ENCODE measurements around the gene HSD3B1.
"Not testable (repeated sequence)": the region's sequence is repeated elsewhere in the genome, so short reads cannot be mapped to it uniquely, and the experiment has no call there.

The HSD3B1 gene

DNA sequence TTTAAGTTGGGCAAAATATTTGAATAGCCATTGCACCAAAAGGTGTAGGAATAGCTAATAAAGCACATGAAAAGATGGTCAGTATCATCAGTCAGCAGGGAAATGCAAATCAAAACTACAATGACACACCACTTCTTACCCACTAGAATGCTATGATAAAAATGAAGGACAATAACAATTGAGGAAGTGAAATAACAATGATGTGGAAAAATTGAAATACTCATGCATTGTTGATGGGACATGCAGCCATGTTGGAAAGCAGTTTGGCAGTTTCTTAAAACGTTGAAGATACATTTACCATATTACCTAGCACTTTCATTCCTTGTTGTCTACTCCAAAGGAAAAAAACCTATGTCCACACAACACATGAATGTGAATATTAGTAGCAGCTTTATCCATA lies 28.4 kb downstream of the HSD3B1 start:
- H3K4me1 Mint-ChIP-seq, result no peaks in the 10 kb centered on the region
- H3K27ac Mint-ChIP-seq, result no peak overlapping the region
- no peak overlapping the region for H3K4me3 Mint-ChIP-seq
- H3K36me3 Mint-ChIP-seq, result no peaks in the 10 kb centered on the region
- no peak for ATAC-seq
- peaks cover 27% of the 10 kb centered on the region for H3K27me3 Mint-ChIP-seq
- peaks cover 3% of the 10 kb centered on the region for H3K9me3 Mint-ChIP-seq

DNA sequence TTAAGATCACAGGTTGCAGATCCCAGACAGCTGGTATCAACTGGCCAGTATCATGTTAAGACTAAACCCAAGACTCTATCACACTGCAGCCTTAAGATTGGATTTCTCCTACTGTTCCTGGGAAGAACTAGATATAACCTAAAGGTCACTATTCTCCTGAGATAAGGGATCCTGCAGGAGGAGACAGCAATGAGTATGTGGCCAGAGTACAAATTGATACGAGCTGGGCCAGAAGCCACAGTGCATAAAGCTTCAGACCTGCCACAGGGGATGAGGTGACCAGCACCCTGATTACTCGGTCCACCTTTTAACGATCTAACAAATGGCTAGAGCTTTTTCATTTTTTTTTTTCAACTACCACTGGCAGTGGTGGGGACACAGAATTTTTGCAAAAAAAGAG lies 31.0 kb downstream of the HSD3B1 start:
- no peak overlapping the region for H3K4me3 Mint-ChIP-seq
- H3K27ac Mint-ChIP-seq, result no peak overlapping the region
- ATAC-seq, result no peak
- peaks cover 29% of the 10 kb centered on the region for H3K27me3 Mint-ChIP-seq
- no peaks in the 10 kb centered on the region for H3K4me1 Mint-ChIP-seq
- H3K36me3 Mint-ChIP-seq, result no peaks in the 10 kb centered on the region
- H3K9me3 Mint-ChIP-seq, result no peaks in the 10 kb centered on the region

DNA sequence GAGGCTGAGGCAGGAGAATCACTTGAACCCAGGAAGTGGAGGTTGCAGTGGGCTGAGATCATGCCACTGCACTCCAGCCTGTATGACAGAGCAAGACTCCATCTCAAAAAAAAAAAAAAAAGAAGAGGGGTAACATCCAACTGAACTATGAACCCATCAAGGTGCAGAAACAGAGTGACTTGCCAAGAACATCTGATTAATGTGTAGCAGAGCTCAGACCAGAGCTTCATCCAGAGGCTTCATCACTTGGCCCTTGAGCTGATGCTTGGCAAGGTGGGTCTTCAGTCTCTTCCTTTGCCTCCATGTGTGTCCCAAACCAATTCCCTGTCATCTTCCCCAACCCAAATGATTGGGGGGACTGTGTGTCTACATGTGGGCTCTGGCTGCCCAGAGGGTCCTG lies 32.6 kb downstream of the HSD3B1 start:
- H3K27me3 Mint-ChIP-seq, result peaks cover 18% of the 10 kb centered on the region
- ATAC-seq, result no peak
- H3K4me3 Mint-ChIP-seq, result no peak overlapping the region
- no peaks in the 10 kb centered on the region for H3K36me3 Mint-ChIP-seq
- no peak overlapping the region for H3K27ac Mint-ChIP-seq
- no peaks in the 10 kb centered on the region for H3K4me1 Mint-ChIP-seq
- no peaks in the 10 kb centered on the region for H3K9me3 Mint-ChIP-seq

DNA sequence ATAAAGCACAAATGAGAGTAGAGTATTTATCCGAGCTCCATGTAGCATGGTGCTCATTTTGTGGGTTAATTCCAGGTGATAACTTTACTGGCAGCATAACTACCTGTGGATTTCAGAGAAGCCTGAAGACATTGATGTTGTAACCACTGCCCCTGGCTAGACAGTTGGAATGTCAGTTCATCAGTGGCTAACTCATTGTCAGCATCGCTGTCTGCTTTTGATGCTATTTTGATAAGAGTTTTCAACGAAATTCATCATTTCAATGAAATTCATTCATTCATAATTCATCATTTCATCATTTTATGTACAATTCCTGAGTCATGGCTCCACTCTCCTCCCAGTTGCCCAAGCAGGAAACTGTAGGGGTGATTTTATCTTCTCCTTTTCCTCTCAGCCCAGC lies 34.4 kb downstream of the HSD3B1 start:
- H3K4me1 Mint-ChIP-seq, result no peaks in the 10 kb centered on the region
- no peak for ATAC-seq
- H3K36me3 Mint-ChIP-seq, result no peaks in the 10 kb centered on the region
- H3K27me3 Mint-ChIP-seq, result peaks cover 18% of the 10 kb centered on the region
- no peak overlapping the region for H3K4me3 Mint-ChIP-seq
- H3K27ac Mint-ChIP-seq, result no peak overlapping the region
- no peaks in the 10 kb centered on the region for H3K9me3 Mint-ChIP-seq

DNA sequence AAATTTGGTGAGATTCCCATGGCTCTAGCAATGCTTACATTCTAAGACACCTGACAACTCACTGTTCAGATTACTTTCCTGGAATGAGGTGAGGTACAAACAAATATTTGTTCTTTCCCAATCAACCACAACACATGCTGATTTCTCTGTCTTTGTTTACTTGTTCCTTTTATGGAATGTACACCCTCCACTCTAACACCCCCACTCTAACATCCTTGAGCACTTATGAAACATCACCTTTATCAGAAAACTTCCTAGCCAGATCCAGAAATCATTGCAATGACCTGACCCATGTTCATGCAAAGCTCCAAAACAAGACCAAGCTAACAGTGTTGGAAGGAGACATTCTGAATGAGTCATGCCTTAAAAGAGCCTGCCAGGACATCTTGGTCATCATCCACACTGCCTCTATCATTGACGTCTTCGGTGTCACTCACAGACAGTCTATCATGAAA lies 35.5 kb downstream of the HSD3B1 start:
- H3K27ac Mint-ChIP-seq, result no peak overlapping the region
- no peaks in the 10 kb centered on the region for H3K36me3 Mint-ChIP-seq
- no peaks in the 10 kb centered on the region for H3K9me3 Mint-ChIP-seq
- peaks cover 18% of the 10 kb centered on the region for H3K27me3 Mint-ChIP-seq
- no peak for ATAC-seq
- no peaks in the 10 kb centered on the region for H3K4me1 Mint-ChIP-seq
- H3K4me3 Mint-ChIP-seq, result no peak overlapping the region

DNA sequence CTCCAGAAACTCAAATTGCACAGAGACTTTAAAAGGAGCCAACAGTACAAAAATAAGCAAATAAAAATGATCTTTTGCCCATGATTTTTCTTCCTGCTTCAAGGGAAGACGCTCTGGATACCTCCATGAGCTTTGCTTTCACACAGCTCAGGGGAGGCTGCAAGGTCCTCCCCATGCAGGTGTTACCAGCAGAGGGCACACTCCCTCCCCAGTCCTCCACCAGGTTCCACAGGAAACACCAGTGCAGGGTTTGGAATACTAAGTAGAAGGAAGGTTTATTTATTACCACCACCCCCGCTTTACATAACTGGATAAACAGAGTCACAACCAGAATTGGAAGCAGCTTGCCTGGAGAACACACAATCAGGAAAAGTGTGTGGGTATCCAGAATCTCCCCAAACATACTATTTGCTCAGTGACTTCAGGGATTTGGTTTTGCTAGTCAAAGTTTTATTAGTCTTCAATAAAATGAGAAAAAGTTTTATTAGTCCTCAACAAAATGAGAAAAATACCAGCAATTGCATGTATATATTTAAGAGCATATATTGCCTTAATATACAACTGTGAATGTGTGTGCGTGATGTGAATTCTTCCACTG lies 37.3 kb downstream of the HSD3B1 start:
- H3K27me3 Mint-ChIP-seq, result peaks cover 11% of the 10 kb centered on the region
- no peak for ATAC-seq
- no peak overlapping the region for H3K27ac Mint-ChIP-seq
- H3K9me3 Mint-ChIP-seq, result no peaks in the 10 kb centered on the region
- no peaks in the 10 kb centered on the region for H3K4me1 Mint-ChIP-seq
- no peaks in the 10 kb centered on the region for H3K36me3 Mint-ChIP-seq
- H3K4me3 Mint-ChIP-seq, result no peak overlapping the region

DNA sequence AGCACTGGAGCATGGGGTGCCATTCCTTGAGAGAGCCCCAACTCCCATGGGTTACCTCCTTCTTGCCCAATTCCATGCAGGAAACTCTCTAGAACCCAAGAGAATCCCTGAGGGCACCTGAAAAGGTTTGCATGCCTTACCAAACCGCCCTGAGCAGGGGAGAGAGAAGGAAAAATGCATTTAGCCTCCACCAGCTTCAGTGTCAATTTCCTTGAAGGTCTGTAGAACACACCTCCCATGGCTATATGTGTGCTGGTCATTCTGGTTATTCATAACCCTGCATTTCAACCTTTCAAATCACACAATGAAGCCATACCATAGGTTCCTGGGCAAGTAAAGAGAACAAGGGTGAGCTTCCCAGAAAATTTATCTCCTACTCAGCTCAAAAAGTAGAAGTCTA lies 39.6 kb downstream of the HSD3B1 start:
- Mint-ChIP-seq H3K4me3 (no peak overlapping the region), H3K36me3 (no peaks in the 10 kb centered on the region), H3K27me3 (peaks cover 7% of the 10 kb centered on the region), H3K9me3 (no peaks in the 10 kb centered on the region), H3K27ac (no peak overlapping the region), H3K4me1 (no peaks in the 10 kb centered on the region)
- ATAC-seq, result no peak

DNA sequence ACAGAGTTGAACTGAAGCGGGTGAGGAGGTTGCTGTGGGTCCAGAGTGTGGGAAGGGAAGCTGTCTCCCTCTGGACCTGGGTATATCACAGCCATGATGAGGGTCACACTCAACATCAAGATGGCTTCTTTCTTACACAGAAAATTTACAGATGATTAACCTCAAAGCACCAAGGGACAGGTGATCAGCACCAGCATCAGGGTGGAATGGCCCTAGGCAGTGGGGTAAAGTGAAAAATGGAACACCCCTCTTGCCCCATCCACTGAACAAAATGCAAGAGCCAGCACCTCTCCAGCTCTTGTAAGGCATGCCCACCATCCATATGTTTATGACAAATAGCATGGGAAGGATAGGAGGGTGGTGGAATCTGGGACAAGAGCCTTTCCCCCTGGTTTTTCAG lies 40.3 kb downstream of the HSD3B1 start:
- no peak overlapping the region for H3K27ac Mint-ChIP-seq
- no peaks in the 10 kb centered on the region for H3K36me3 Mint-ChIP-seq
- no peak for ATAC-seq
- no peaks in the 10 kb centered on the region for H3K9me3 Mint-ChIP-seq
- no peak overlapping the region for H3K4me3 Mint-ChIP-seq
- no peaks in the 10 kb centered on the region for H3K4me1 Mint-ChIP-seq
- H3K27me3 Mint-ChIP-seq, result peaks cover under 1% of the 10 kb centered on the region

DNA sequence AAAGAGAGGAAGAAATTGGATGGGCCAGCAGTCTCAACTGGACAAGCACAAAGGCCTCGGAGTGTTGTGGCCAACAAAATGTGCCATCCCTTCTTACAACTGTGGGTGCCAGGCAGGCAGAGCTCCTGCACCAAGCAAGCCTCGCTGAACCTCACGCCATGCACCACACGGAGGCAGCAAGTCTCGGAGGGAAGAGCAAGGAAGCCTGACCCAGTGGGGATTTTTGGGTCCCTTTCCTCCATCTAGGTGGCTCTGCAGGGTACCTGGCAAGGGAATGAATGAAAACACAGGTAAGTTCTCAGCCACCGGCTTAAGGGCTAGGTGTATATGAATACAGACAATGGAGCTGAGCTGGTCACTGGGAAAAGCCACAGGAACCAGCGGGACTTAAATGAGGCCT lies 40.8 kb downstream of the HSD3B1 start:
- no peak overlapping the region for H3K4me3 Mint-ChIP-seq
- no peaks in the 10 kb centered on the region for H3K36me3 Mint-ChIP-seq
- no peaks in the 10 kb centered on the region for H3K27me3 Mint-ChIP-seq
- ATAC-seq, result no peak
- H3K27ac Mint-ChIP-seq, result no peak overlapping the region
- H3K9me3 Mint-ChIP-seq, result no peaks in the 10 kb centered on the region
- H3K4me1 Mint-ChIP-seq, result peaks cover 3% of the 10 kb centered on the region

DNA sequence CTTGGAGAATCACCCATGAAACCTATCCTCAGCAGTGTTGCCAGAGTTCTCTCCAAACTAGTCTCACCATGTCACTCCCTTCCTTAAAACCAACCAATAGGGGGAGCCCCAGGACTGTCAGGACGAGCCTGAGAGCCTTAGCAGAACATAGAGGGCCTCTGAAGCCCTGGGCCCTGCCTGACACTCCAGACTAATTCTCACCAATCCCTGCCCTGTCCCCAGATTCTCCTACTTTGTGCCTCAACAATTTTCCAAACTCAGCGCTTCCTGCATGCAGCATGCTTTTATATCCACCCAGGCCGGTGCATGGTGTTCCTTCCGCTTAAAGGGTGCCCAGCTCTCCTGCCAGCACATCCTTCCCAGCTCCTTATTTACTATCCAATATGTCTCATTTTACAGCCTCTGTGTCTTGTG lies 42.7 kb downstream of the HSD3B1 start:
- Mint-ChIP-seq H3K27ac (no peak overlapping the region), H3K27me3 (no peaks in the 10 kb centered on the region), H3K9me3 (no peaks in the 10 kb centered on the region), H3K4me1 (peaks cover 5% of the 10 kb centered on the region), H3K36me3 (no peaks in the 10 kb centered on the region), H3K4me3 (no peak overlapping the region)
- ATAC-seq, result peak; percentile 68

DNA sequence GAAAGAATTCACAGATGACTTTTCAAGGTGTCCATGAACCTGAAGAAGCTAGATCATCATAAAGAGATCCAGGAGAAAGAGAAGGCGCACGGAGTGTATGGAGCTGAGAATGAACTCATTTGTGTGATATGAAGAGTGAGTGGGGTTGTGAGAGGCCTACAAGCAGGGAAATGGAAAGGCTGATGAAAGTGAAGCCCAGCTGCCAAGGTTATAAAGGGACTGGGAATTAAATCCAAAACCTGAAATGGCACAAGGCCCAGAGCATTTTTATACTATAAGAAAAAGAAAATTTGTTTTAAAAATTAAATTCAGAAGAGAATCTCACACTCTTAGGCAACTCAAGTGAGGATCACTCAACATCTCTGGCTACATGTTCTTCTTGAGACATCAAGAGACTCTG lies 43.4 kb downstream of the HSD3B1 start:
- H3K4me3 Mint-ChIP-seq, result no peak overlapping the region
- H3K36me3 Mint-ChIP-seq, result no peaks in the 10 kb centered on the region
- H3K27me3 Mint-ChIP-seq, result no peaks in the 10 kb centered on the region
- no peak for ATAC-seq
- no peak overlapping the region for H3K27ac Mint-ChIP-seq
- H3K9me3 Mint-ChIP-seq, result no peaks in the 10 kb centered on the region
- peaks cover 5% of the 10 kb centered on the region for H3K4me1 Mint-ChIP-seq

DNA sequence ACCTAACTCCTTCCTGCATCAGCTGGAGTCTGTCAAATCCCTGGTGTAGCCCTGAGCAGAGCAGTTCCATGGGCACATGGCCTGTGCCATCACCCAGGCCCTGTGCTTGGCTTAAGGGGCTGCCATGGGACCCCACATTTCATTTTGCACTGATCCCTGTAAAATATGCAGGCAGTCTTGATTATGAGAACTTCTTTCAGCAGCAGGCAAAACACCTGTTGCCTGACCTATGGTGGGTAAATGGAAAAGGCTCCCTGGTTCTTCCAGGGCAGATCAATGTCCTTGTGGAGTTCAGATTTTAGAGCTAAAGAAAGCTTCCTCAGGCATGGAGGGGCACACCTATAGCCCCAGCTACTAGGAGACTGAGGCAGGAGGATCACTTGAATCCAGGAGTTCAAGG lies 44.2 kb downstream of the HSD3B1 start:
- Mint-ChIP-seq H3K36me3 (no peaks in the 10 kb centered on the region), H3K27me3 (no peaks in the 10 kb centered on the region), H3K4me3 (no peak overlapping the region), H3K4me1 (peaks cover 5% of the 10 kb centered on the region), H3K9me3 (no peaks in the 10 kb centered on the region), H3K27ac (no peak overlapping the region)
- no peak for ATAC-seq

DNA sequence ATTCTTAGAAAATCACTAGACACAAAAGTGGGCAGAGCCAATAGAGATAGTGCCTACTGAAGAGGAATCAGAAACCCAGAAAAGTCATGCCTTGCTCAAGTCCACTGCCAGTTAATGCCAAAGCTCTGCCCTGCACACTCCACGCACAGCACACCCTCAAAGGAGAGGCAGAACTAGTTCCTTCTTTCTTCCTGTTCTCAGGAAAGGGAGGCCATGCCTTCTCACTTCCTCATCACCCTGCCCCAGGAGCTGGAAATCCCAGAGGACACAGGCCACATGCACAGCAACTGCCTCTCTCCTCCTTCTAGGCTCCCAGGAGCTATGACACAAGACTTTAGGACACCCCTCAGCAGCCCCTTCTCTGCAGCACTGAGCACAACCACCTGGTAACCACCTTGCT lies 45.6 kb downstream of the HSD3B1 start:
- H3K36me3 Mint-ChIP-seq, H3K27ac Mint-ChIP-seq, ATAC-seq, H3K4me1 Mint-ChIP-seq, H3K9me3 Mint-ChIP-seq, H3K27me3 Mint-ChIP-seq, H3K4me3 Mint-ChIP-seq: not testable (repeated sequence)

DNA sequence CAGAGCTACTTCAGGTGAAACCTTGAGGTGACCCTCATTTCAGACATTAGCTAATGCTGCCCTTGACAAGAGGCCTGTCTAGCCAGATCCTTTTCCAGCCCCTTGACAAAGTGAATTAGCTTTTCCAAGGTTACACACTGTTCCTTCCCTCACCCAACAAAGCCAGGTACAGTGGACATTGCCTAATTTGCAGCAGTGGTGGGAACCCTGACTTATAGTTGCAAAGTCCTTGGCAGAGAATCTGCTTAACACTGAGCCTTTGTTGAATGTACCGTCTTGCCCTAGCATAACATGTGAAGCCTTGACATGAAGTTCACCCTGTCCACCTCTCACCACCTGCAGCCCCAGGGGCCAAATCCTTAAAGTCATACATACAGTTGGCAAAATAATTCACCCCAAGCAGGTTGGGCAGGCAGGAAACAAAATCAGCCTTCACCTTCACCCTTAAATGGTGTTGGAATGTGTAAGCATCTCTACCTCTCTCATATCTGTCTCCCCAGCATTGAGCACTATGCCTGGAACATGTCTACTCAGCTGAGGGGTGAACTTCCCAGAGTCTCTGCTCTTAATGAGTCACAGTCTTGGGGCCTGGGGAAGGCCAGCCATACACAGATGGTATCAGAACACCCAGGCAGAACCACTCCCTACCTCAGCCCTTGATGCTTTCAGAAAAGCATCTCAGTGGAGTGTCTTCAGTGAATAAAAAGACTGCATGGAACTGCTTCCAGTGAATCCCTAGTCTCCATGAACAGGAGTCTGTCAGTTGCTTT lies 46.5 kb downstream of the HSD3B1 start:
- not testable (repeated sequence) for H3K4me3 Mint-ChIP-seq, H3K36me3 Mint-ChIP-seq, ATAC-seq, H3K4me1 Mint-ChIP-seq, H3K27ac Mint-ChIP-seq, H3K27me3 Mint-ChIP-seq, H3K9me3 Mint-ChIP-seq

DNA sequence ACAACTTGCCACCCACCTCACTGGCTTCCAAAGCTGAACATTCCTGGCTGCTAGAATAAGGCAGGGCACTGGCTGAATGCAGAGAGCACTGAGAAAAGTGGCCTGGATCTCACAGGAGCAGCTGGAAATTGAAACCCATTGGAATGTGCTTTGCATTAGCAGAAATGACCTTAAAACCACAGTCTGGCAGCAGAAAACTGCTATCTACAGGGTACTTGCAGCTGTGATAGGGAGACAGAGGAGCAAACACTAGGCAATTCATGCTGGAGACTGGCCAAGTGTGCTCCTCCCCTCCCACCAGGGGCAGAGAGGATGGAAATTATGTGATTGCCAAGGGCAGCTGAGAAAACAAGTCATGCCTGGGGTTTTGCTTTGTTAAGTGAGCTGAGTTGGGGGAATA lies 47.2 kb downstream of the HSD3B1 start:
- Mint-ChIP-seq H3K9me3 (no peaks in the 10 kb centered on the region), H3K27me3 (no peaks in the 10 kb centered on the region), H3K4me3 (no peak overlapping the region), H3K36me3 (no peaks in the 10 kb centered on the region), H3K27ac (no peak overlapping the region), H3K4me1 (peaks cover 5% of the 10 kb centered on the region)
- ATAC-seq, result no peak

DNA sequence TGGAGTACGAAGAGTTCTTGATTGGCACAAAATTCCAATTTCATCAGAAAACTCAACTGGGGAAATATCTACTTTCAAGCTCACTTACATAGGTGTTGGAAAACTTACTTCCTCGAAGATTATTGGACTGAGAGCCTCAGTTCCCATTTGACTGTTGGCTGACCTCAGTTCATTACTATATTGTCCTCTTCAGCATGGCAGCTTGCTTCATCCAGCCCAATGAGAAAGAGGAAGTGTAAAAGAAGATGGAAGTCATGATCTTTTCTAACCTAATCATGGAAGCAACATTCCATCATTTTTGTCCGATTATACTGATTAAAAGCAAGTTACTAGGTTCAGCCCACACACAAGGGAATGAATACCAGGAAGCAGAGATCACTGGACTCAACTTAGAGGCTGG lies 49.4 kb downstream of the HSD3B1 start:
- Mint-ChIP-seq H3K36me3 (no peaks in the 10 kb centered on the region), H3K27ac (no peak overlapping the region), H3K27me3 (no peaks in the 10 kb centered on the region), H3K4me3 (no peak overlapping the region), H3K4me1 (peaks cover 5% of the 10 kb centered on the region), H3K9me3 (no peaks in the 10 kb centered on the region)
- ATAC-seq, result no peak

Measured in stimulated activated memory B cell treated with anti-CD40 and anti-IgM and Interleukin-4, amounts not matched to agents 10 μg/mL and 1 μg/mL and 100 μg/mL, for 72 hours (primary cell).